Trophoblast cell (in vitro differentiated cells and primary cell): Measurements from ENCODE around the gene CPLANE2.

Source experiments
- DNase-seq, 2 donors: peaks; one replicate each; pipeline ENCODE4 v3.0.0-alpha.2; 2016
- H2AFZ ChIP-seq: 2 replicates; pipeline ENCODE4 v1.6.1; 2013; ENCODE audit warnings: low read length, moderate library complexity, mild to moderate bottlenecking; ENCODE audit not compliant: insufficient read depth, poor library complexity
- H2AK5ac ChIP-seq: 2 replicates; pipeline ENCODE4 v1.6.1; 2013; ENCODE audit warnings: mild to moderate bottlenecking, low read length
- H2BK120ac ChIP-seq: 2 replicates; pipeline ENCODE4 v1.6.1; 2013; ENCODE audit warnings: low read length, mild to moderate bottlenecking, moderate library complexity; ENCODE audit not compliant: insufficient read depth, poor library complexity
- H2BK12ac ChIP-seq: 2 replicates; pipeline ENCODE4 v1.6.1; 2013; ENCODE audit warnings: mild to moderate bottlenecking, low read length, moderate library complexity
- H2BK5ac ChIP-seq: 2 replicates; pipeline ENCODE4 v1.6.1; 2013; ENCODE audit warnings: low read length, low read depth, moderate library complexity, mild to moderate bottlenecking; ENCODE audit not compliant: poor library complexity
- H3K14ac ChIP-seq: 2 replicates; pipeline ENCODE4 v1.6.1; 2013; ENCODE audit warnings: mild to moderate bottlenecking, low read length
- H3K18ac ChIP-seq: 2 replicates; pipeline ENCODE4 v1.6.1; 2013; ENCODE audit warnings: mild to moderate bottlenecking, low read length
- H3K23ac ChIP-seq: 2 replicates; pipeline ENCODE4 v1.6.1; 2013; ENCODE audit warnings: low read length
- H3K27ac ChIP-seq: 2 replicates; pipeline ENCODE4 v1.5.1; 2013; ENCODE audit warnings: low read depth, mild to moderate bottlenecking, inconsistent platforms, low read length, moderate library complexity
- H3K27me3 ChIP-seq: 2 replicates; pipeline ENCODE4 v1.6.1; 2013; ENCODE audit warnings: inconsistent platforms, mild to moderate bottlenecking, low read length, moderate library complexity; ENCODE audit not compliant: insufficient read depth
- H3K36me3 ChIP-seq, 2 experiments: 1 replicate in 1 of 2; 2 replicates in 1 of 2; pipeline ENCODE4 v1.6.1; 2013; ENCODE audit warnings: low read length in 2 of 2, mild to moderate bottlenecking in 2 of 2, moderate library complexity in 1 of 2; ENCODE audit not compliant: insufficient read depth in 2 of 2, control insufficient read depth in 1 of 2
- H3K4ac ChIP-seq: 2 replicates; pipeline ENCODE4 v1.6.1; 2013; ENCODE audit warnings: low read depth, mild to moderate bottlenecking, low read length, moderate library complexity
- H3K4me1 ChIP-seq, 2 experiments: 1 replicate in 1 of 2; 2 replicates in 1 of 2; pipeline ENCODE4 v1.6.1; 2013; ENCODE audit warnings: low read length in 2 of 2, mild to moderate bottlenecking in 2 of 2, moderate library complexity in 1 of 2; ENCODE audit not compliant: insufficient read depth in 2 of 2, control insufficient read depth in 1 of 2
- H3K4me2 ChIP-seq: 2 replicates; pipeline ENCODE4 v1.6.1; 2013; ENCODE audit warnings: inconsistent platforms, mild to moderate bottlenecking, low read length, moderate library complexity
- H3K4me3 ChIP-seq: 2 replicates; pipeline ENCODE4 v1.5.1; 2013; ENCODE audit warnings: mild to moderate bottlenecking, low read depth, low read length, inconsistent platforms
- H3K79me1 ChIP-seq: one replicate; pipeline ENCODE4 v1.6.1; 2013; ENCODE audit warnings: low read length
- H3K79me2 ChIP-seq: 2 replicates; pipeline ENCODE4 v1.6.1; 2013; ENCODE audit warnings: low read length, mild to moderate bottlenecking; ENCODE audit not compliant: control insufficient read depth, insufficient read depth, poor library complexity
- H3K9ac ChIP-seq: 2 replicates; pipeline ENCODE4 v1.6.1; 2013; ENCODE audit warnings: mild to moderate bottlenecking, low read length
- H3K9me3 ChIP-seq: 2 replicates; pipeline ENCODE4 v1.6.1; 2013; ENCODE audit warnings: low read depth, mild to moderate bottlenecking, control low read depth, inconsistent platforms, low read length; ENCODE audit not compliant: insufficient read depth
- H4K12ac ChIP-seq: 2 replicates; pipeline ENCODE4 v1.6.1; 2013; ENCODE audit warnings: low read depth, mild to moderate bottlenecking, low read length, moderate library complexity
- H4K8ac ChIP-seq: 2 replicates; pipeline ENCODE4 v1.6.1; 2013; ENCODE audit warnings: low read depth, mild to moderate bottlenecking, low read length, moderate library complexity
- H4K91ac ChIP-seq: one replicate; pipeline ENCODE4 v1.6.1; 2013; ENCODE audit warnings: low read depth, mild to moderate bottlenecking, low read length, moderate library complexity
- WGBS: extraction: QIAGEN DNeasy Blood & Tissue Kit; methylation state at CpG from one replicate; pipeline ENCODE4 v1.1.7; 2013; ENCODE audit warnings: missing lambda C conversion rate; ENCODE audit not compliant: insufficient read length, insufficient coverage; ENCODE audit errors: extremely low coverage; 5-methylcytosine and 5-hydroxymethylcytosine counted together

The CPLANE2 gene

DNA sequence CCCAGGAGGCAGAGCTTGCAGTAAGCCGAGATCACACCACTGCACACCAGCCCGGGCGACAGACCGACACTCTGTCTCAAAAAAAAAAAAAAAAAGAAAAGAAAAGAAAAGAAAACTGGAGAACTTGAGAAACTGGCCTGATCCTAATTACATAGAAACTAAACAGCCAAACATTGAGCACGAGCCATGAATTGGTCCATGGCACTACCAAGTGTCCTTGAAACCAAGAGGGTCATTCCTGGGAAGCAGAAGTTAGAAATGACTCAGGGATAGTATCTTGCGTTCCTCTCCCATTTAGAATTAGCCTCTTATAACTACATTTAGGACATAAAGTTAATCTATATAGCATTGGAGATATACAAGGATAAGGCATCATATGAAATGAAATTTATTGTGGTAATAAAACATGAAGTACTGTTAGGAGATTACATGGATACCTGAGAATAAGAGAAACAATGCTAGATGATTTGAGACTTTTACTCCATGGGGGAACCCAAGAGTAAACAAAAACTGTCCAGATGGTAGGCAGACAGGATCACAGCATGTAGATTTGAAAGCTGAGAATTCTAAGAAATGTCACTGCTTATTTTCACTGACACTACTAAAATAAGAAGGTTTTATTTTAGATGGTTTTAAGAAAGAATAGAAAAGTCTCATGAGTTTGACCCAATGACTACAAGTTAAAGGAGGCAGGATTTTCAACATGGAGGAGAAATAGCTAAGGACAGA lies 39.5 kb upstream of the CPLANE2 start:
- Histone ChIP-seq H3K27ac (no peak overlapping the region), H3K18ac (no peak overlapping the region), H4K8ac (no peak overlapping the region), H2BK12ac (no peak overlapping the region), H3K79me1 (no peaks in the 10 kb centered on the region), H3K4ac (no peak overlapping the region), H2BK5ac (no peak overlapping the region), H3K4me1 (no peaks in the 10 kb centered on the region), H2AK5ac (no peak overlapping the region), H3K4me3 (no peak overlapping the region), H3K14ac (no peak overlapping the region), H3K4me2 (no peak overlapping the region), H3K9ac (no peak overlapping the region), H3K79me2 (no peaks in the 10 kb centered on the region), H2AFZ (no peak overlapping the region), H2BK120ac (no peak overlapping the region), H3K9me3 (no peaks in the 10 kb centered on the region), H3K36me3 (no peaks in the 10 kb centered on the region), H3K27me3 (no peaks in the 10 kb centered on the region), H4K12ac (no peak overlapping the region), H3K23ac (no peak overlapping the region), H4K91ac (no peak overlapping the region)
- no CpG with 5 or more reads among the region's 6 CpGs for WGBS
- DNase-seq, result no peak

GRCh38 chr1:16275591-16275990 lies 38.6 kb upstream of the CPLANE2 start:
- Histone ChIP-seq H3K4me1 (peaks cover 0 to 3% of the 10 kb centered on the region in 2 experiments), H3K4me2 (no peak overlapping the region), H4K8ac (no peak overlapping the region), H2BK5ac (no peak overlapping the region), H3K14ac (no peak overlapping the region), H3K79me2 (no peaks in the 10 kb centered on the region), H2BK120ac (no peak overlapping the region), H2AFZ (no peak overlapping the region), H3K27ac (no peak overlapping the region), H3K9me3 (no peaks in the 10 kb centered on the region), H3K23ac (no peak overlapping the region), H3K27me3 (no peaks in the 10 kb centered on the region), H3K4me3 (no peak overlapping the region), H3K4ac (no peak overlapping the region), H4K12ac (no peak overlapping the region), H3K79me1 (no peaks in the 10 kb centered on the region), H3K9ac (no peak overlapping the region), H3K36me3 (no peaks in the 10 kb centered on the region), H2BK12ac (no peak overlapping the region), H4K91ac (no peak overlapping the region), H3K18ac (no peak overlapping the region), H2AK5ac (no peak overlapping the region)
- no peak for DNase-seq
- no CpG with 5 or more reads among the region's 7 CpGs for WGBS

DNA sequence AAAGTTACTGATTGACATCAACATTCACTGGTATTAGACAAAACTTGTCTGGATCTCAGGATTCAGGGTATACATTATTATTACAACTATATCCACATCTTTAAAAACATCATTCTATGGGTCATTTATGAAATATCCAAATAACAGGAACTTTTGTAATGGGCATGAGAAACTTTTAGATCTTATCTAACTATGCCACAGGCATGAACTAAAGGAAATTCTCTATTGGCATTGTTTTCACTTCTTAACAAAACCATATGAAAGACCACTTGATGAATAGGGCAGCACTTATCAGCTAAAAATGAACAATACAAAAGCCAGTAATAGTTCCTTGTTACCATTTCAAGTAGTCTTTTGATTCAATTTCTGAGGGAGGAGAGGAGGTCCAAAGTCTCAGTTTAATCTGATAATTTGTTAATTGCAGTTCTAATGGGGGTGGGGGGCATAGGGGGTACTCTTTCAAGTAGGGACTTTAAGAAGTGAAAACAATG lies 30.8 kb upstream of the CPLANE2 start:
- Histone ChIP-seq H2BK12ac (no peak overlapping the region), H3K9ac (no peak overlapping the region), H4K8ac (no peak overlapping the region), H4K91ac (no peak overlapping the region), H3K4me3 (no peak overlapping the region), H3K4me2 (no peak overlapping the region), H3K27me3 (no peaks in the 10 kb centered on the region), H3K27ac (no peak overlapping the region), H3K4me1 (peaks cover 0 to 3% of the 10 kb centered on the region in 2 experiments), H3K14ac (no peak overlapping the region), H3K18ac (no peak overlapping the region), H3K9me3 (no peaks in the 10 kb centered on the region), H2AFZ (no peak overlapping the region), H3K4ac (no peak overlapping the region), H4K12ac (no peak overlapping the region), H2AK5ac (no peak overlapping the region), H3K36me3 (no peaks in the 10 kb centered on the region), H2BK120ac (no peak overlapping the region), H2BK5ac (no peak overlapping the region), H3K79me1 (no peaks in the 10 kb centered on the region), H3K23ac (no peak overlapping the region), H3K79me2 (no peaks in the 10 kb centered on the region)
- peak in 1 of 2 donors; percentile 10 for DNase-seq

DNA sequence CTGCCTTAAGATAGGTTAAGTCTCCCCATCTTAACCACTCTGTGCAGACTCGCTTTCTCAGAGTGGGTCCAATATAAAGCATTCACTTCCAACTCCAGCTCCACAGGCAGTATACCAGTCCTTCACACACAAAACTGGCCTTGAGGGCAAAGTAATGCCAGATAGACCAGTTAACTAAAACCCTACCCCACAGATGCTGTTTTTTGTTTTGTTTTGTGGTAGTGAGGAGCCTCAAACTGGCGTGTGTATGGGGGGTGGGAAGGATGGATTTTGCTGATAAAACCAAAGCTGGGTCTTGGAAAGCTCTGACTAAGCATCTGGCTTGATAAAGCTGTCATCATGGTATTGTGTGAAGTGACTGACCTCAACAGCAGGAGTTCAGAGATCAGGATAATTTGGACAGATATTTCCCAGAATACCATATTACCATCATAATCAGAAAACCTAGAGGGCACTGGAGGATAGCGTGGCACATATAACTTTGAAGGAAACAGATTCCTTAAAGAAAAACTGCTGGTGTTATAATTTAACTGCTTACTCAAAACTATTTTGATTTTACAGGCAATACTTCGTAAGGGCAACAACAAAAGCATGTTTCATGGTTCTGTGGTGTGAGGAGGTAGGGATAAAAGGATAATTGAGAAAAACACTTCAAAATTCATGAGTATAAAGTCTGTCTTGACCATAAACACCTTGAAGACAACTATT lies 29.6 kb upstream of the CPLANE2 start:
- H2BK12ac ChIP-seq, result no peak overlapping the region
- H3K27ac ChIP-seq, result no peak overlapping the region
- H2BK120ac ChIP-seq, result no peak overlapping the region
- H3K4me1 ChIP-seq, result peaks cover 0 to 3% of the 10 kb centered on the region in 2 experiments
- H3K4me3 ChIP-seq, result no peak overlapping the region
- no peaks in the 10 kb centered on the region for H3K27me3 ChIP-seq
- no peak overlapping the region for H3K14ac ChIP-seq
- no CpG with 5 or more reads among the region's 4 CpGs for WGBS
- no peaks in the 10 kb centered on the region for H3K9me3 ChIP-seq
- H4K8ac ChIP-seq, result no peak overlapping the region
- no peak overlapping the region for H2BK5ac ChIP-seq
- H4K12ac ChIP-seq, result no peak overlapping the region
- no peak overlapping the region for H3K4ac ChIP-seq
- H3K23ac ChIP-seq, result no peak overlapping the region
- DNase-seq, result no peak
- H3K9ac ChIP-seq, result no peak overlapping the region
- no peak overlapping the region for H3K4me2 ChIP-seq
- no peaks in the 10 kb centered on the region for H3K36me3 ChIP-seq
- H2AK5ac ChIP-seq, result no peak overlapping the region
- no peak overlapping the region for H4K91ac ChIP-seq
- no peaks in the 10 kb centered on the region for H3K79me2 ChIP-seq
- H3K18ac ChIP-seq, result no peak overlapping the region
- H2AFZ ChIP-seq, result no peak overlapping the region
- H3K79me1 ChIP-seq, result no peaks in the 10 kb centered on the region
